ENCODE results near the gene CYLD.

GRCh38 chr16:50719401-50720337 is 22.2 kb upstream of the CYLD start:
- TF ChIP-seq CTCF (IDR thresholded peaks at IDR 0.05) (no peak), EP300 (IDR thresholded peaks at IDR 0.05; ENCODE audit: low read depth) (no peak), POLR2A (IDR thresholded peaks at IDR 0.05) (no peak)

Data from transverse colon (tissue), 3 donors.